Suprapubic skin (tissue), 4 donors: Measurements from ENCODE around the gene TUBA1A. TPM values are rescaled to one million over a fixed set of nuclear protein-coding genes. Genes with fewer than 3 reads are reported as not detected.
"Not testable (repeated sequence)": the region's sequence is repeated elsewhere in the genome, so short reads cannot be mapped to it uniquely, and the experiment has no call there.

ENCODE experiments used
- DNase-seq, 2 donors: peaks; one replicate each; pipeline ENCODE4 v3.0.0-alpha.2; 2019; ENCODE audit warnings: low spot score in 2 of 2
- H3K27ac ChIP-seq: fragments of 200-600 bp; sonication (generic); one replicate; pipeline ENCODE4 v1.5.1; 2019
- H3K27me3 ChIP-seq: fragments of 200-600 bp; sonication (generic); one replicate; pipeline ENCODE4 v1.5.1; 2019
- H3K36me3 ChIP-seq: fragments of 200-600 bp; sonication (generic); one replicate; pipeline ENCODE4 v1.5.1; 2019
- H3K4me1 ChIP-seq: fragments of 200-600 bp; sonication (generic); one replicate; pipeline ENCODE4 v1.5.1; 2019
- H3K4me3 ChIP-seq: fragments of 200-600 bp; sonication (generic); one replicate; pipeline ENCODE4 v1.5.1; 2019; ENCODE audit warnings: mild to moderate bottlenecking
- H3K9me3 ChIP-seq: fragments of 200-600 bp; sonication (generic); one replicate; pipeline ENCODE4 v1.5.1; 2019
- EP300 ChIP-seq: sonication (generic); formaldehyde crosslinking; IDR thresholded peaks from one replicate; pipeline ENCODE4 v1.6.1; 2017; ENCODE audit warnings: antibody characterized with exemption
- POLR2A ChIP-seq, 2 donors: fragments of 450-650 bp; IDR thresholded peaks; one replicate each; pipeline ENCODE4 v1.6.1; 2017; ENCODE audit warnings: antibody characterized with exemption in 2 of 2, mild to moderate bottlenecking in 2 of 2, moderate library complexity in 2 of 2
- POLR2AphosphoS5 ChIP-seq, 3 donors: sonication (generic); formaldehyde crosslinking; IDR thresholded peaks; one replicate each; pipeline ENCODE4 v1.6.1; 2017; ENCODE audit warnings: antibody characterized with exemption in 3 of 3
- WGBS: methylation state at CpG from one replicate; pipeline ENCODE4 v1.1.5; 2018; 5-methylcytosine and 5-hydroxymethylcytosine counted together
- total RNA-seq, 4 donors: library from RNA; depleted of rRNA; stranded (reverse); fragments of >200 nt; gene quantifications; one replicate each; pipeline ENCODE4 v1.1.0, GENCODE V29; 2016
- TF ChIP-seq, protein P1 (sequence below), 2 donors: fragments of 200-600 bp in 1 of 2; fragments of 450-650 bp in 1 of 2; sonication (generic) in 1 of 2; IDR thresholded peaks; one replicate each; pipeline ENCODE4 v1.5.1; 2016 to 2019; ENCODE audit warnings: antibody characterized with exemption in 2 of 2, mild to moderate bottlenecking in 1 of 2, moderate library complexity in 1 of 2

Gene TUBA1A
- total RNA-seq, 4 donors from 2014 or later, result 70.0 to 251 (median 181) TPM

DNA sequence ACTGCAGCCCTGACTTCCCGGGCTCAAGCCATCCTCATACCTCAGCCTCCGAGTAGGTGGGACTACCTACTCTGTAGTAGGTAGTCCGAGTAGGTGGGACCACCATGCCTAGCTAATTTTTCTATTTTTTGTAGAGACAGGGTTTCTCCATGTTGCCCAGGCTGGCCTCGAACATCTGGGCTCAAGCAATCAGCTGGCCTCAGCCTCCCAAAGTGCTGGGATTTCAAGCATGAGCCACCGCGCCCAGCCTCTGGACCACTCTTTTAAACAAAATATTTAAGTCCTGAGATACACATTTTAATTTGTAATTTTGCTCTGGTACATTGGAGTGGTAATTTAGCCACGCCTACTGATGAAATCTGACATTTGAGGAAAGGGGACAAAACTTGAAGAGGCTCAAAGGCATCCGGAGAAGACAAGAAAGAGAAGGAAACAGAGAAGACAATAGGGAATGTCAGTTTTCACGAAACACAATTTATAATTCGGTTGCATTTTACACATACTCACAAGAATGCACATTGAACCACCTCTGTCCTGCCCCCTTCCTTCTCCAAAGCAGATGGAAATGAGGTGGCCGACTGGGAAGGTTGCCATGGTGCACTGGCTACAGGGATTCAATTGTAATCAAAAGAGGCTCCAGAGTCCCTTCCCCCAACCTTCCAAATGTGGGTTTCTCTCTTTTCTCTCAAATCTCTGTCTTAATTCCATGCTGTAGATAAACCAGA lies 9.7 kb upstream of the TUBA1A start:
- no peak for TF ChIP-seq POLR2AphosphoS5 (IDR thresholded peaks at IDR 0.05)
- TF ChIP-seq POLR2A (IDR thresholded peaks at IDR 0.05), result no peak
- TF ChIP-seq, protein P1, sequence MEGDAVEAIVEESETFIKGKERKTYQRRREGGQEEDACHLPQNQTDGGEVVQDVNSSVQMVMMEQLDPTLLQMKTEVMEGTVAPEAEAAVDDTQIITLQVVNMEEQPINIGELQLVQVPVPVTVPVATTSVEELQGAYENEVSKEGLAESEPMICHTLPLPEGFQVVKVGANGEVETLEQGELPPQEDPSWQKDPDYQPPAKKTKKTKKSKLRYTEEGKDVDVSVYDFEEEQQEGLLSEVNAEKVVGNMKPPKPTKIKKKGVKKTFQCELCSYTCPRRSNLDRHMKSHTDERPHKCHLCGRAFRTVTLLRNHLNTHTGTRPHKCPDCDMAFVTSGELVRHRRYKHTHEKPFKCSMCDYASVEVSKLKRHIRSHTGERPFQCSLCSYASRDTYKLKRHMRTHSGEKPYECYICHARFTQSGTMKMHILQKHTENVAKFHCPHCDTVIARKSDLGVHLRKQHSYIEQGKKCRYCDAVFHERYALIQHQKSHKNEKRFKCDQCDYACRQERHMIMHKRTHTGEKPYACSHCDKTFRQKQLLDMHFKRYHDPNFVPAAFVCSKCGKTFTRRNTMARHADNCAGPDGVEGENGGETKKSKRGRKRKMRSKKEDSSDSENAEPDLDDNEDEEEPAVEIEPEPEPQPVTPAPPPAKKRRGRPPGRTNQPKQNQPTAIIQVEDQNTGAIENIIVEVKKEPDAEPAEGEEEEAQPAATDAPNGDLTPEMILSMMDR (IDR thresholded peaks at IDR 0.05), result no peak
- no peak for TF ChIP-seq EP300
- Histone ChIP-seq H3K27ac (no peak overlapping the region), H3K36me3 (no peaks in the 10 kb centered on the region), H3K9me3 (no peaks in the 10 kb centered on the region), H3K27me3 (no peaks in the 10 kb centered on the region), H3K4me1 (peaks cover 20% of the 10 kb centered on the region), H3K4me3 (no peak overlapping the region)
- DNase-seq, result peak in 1 of 2 donors; percentile 34
- WGBS, result 73% methylated on average over 11 of the region's 11 CpGs

DNA sequence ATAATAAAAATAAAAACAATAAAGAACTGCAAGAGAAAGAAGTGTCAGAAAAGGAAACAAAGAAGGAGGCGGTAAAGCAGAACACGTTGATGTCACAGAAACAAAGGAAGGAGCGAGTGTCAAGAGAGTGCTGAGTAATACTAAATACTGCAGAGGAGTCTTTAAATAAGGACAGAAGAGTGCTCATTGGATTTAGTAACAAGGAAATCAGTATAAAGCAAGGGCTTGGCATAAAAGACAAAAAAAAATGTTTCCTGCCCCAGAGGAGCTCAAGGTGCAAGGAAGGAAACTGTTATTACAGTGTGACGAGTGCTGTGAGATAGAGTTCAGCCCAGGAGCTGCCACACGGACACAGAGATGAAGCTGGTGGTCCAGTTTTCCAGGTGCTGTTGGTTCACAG lies 8.4 kb upstream of the TUBA1A start:
- Histone ChIP-seq H3K4me3 (no peak overlapping the region), H3K27me3 (no peaks in the 10 kb centered on the region), H3K4me1 (peaks cover 17% of the 10 kb centered on the region), H3K9me3 (no peaks in the 10 kb centered on the region), H3K27ac (no peak overlapping the region), H3K36me3 (no peaks in the 10 kb centered on the region)
- 76% methylated on average over 5 of the region's 5 CpGs for WGBS
- TF ChIP-seq POLR2AphosphoS5 (IDR thresholded peaks at IDR 0.05) (no peak), EP300 (no peak), POLR2A (IDR thresholded peaks at IDR 0.05) (no peak)
- TF ChIP-seq, protein P1 (IDR thresholded peaks at IDR 0.05), result no peak
- no peak for DNase-seq

DNA sequence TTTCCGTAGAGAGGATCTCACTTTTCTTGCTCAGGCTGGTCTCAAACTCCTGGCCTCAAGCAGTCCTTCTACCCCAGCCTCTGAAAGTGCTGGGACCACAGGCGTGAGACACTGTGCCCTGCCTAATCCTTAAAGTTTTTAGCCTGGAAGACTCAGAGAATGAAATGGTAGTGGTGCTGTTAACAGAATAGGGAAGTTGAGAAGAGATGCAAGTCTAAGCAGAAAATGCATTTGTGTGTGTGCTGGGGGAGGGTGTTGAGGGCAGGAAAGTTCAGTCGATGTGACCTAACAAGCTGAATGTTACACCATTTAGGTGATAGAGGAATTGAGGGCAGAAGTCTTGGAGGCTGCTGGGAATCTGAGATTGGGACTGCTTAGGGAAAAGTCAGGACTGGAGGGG lies 6.9 kb upstream of the TUBA1A start:
- H3K4me1 ChIP-seq, result peaks cover 2% of the 10 kb centered on the region
- no peak for DNase-seq
- no peak overlapping the region for H3K27ac ChIP-seq
- no peaks in the 10 kb centered on the region for H3K36me3 ChIP-seq
- 85% methylated on average over 3 of the region's 3 CpGs for WGBS
- H3K27me3 ChIP-seq, result no peaks in the 10 kb centered on the region
- H3K9me3 ChIP-seq, result no peaks in the 10 kb centered on the region
- TF ChIP-seq POLR2A (IDR thresholded peaks at IDR 0.05) (no peak), POLR2AphosphoS5 (IDR thresholded peaks at IDR 0.05) (no peak), EP300 (no peak)
- TF ChIP-seq, protein P1 (IDR thresholded peaks at IDR 0.05), result no peak
- H3K4me3 ChIP-seq, result no peak overlapping the region

DNA sequence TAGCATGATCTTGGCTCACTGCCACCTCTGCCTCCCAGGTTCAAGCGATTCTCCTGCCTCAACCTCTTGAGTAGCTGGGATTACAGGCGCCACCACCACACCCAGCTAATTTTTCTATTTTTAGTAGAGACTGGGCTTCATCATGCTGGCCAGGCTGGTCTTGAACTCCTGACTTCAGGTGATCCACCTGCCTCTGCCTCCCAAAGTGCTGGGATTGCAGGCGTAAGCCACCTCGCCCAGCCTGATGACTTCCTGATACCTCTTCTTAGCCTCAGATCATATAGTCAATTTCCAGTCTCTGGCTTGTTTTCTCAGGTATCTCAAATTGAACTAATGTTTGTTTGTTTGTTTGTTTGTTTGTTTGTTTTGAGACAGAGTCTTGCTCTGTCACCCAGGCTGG lies 4.9 kb upstream of the TUBA1A start:
- 90% methylated on average over 4 of the region's 4 CpGs for WGBS
- H3K4me3 ChIP-seq, H3K27me3 ChIP-seq, H3K4me1 ChIP-seq, H3K36me3 ChIP-seq, DNase-seq, H3K9me3 ChIP-seq, H3K27ac ChIP-seq: not testable (repeated sequence)

DNA sequence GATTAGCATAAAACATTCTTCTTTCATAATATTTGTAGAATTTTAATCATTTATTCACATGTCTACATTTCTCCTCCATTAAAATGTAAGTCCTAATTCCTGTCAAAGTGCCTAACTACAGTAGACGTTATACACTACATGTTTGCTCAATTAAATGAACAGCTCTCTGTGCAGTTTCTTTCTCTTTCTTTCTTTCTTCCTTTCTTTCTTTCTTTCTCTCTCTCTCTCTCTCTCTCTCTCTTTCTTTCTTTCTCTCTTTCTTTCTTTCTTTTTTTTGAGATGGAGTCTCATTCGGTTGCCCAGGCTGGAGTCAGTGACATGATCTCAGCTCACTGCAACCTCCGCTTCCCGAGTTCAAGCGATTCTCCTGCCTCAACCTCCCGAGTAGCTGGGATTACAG lies 2.6 kb upstream of the TUBA1A start:
- not testable (repeated sequence) for H3K36me3 ChIP-seq, H3K4me3 ChIP-seq, H3K9me3 ChIP-seq, H3K27ac ChIP-seq, H3K27me3 ChIP-seq, DNase-seq
- peaks cover 23% of the 10 kb centered on the region for H3K4me1 ChIP-seq
- 98% methylated on average over 6 of the region's 6 CpGs for WGBS

DNA sequence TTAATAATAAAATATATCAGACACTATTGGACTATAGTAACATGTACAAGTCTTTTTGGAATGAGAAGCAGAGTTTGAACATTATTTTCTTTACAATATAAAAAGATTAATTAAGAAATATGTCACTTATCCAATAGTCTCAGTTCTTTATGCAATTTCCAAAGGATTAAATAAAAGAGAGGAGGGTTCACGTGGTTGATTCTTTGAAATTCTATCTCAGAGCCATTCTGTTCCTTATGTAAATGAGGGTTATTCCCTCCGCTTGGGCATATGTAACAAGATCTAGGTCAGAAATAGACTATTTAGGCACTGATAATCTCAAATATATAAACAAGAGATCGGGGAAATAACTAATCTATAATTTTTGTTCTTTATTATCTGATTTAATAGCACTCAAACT lies 2.1 kb upstream of the TUBA1A start:
- Histone ChIP-seq H3K27me3 (no peaks in the 10 kb centered on the region), H3K27ac (no peak overlapping the region), H3K4me1 (peaks cover 28% of the 10 kb centered on the region), H3K36me3 (peaks cover 7% of the 10 kb centered on the region), H3K9me3 (no peaks in the 10 kb centered on the region), H3K4me3 (no peak overlapping the region)
- TF ChIP-seq POLR2A (IDR thresholded peaks at IDR 0.05) (no peak), EP300 (no peak), POLR2AphosphoS5 (IDR thresholded peaks at IDR 0.05) (no peak)
- TF ChIP-seq, protein P1 (IDR thresholded peaks at IDR 0.05), result no peak
- DNase-seq, result no peak
- 87% methylated on average over 3 of the region's 3 CpGs for WGBS
